Suprapubic skin (tissue), 4 donors: ENCODE results near the gene TNS1. TPM values are rescaled to one million over a fixed set of nuclear protein-coding genes. Genes with fewer than 3 reads are reported as not detected.

Source experiments
- DNase-seq, 2 donors: peaks; one replicate each; pipeline ENCODE4 v3.0.0-alpha.2; 2019; ENCODE audit warnings: low spot score in 2 of 2
- H3K27ac ChIP-seq: fragments of 200-600 bp; sonication (generic); one replicate; pipeline ENCODE4 v1.5.1; 2019
- H3K27me3 ChIP-seq: fragments of 200-600 bp; sonication (generic); one replicate; pipeline ENCODE4 v1.5.1; 2019
- H3K36me3 ChIP-seq: fragments of 200-600 bp; sonication (generic); one replicate; pipeline ENCODE4 v1.5.1; 2019
- H3K4me1 ChIP-seq: fragments of 200-600 bp; sonication (generic); one replicate; pipeline ENCODE4 v1.5.1; 2019
- H3K4me3 ChIP-seq: fragments of 200-600 bp; sonication (generic); one replicate; pipeline ENCODE4 v1.5.1; 2019; ENCODE audit warnings: mild to moderate bottlenecking
- H3K9me3 ChIP-seq: fragments of 200-600 bp; sonication (generic); one replicate; pipeline ENCODE4 v1.5.1; 2019
- CTCF ChIP-seq, 2 donors: fragments of 200-600 bp in 1 of 2; fragments of 450-650 bp in 1 of 2; sonication (generic) in 1 of 2; IDR thresholded peaks; one replicate each; pipeline ENCODE4 v1.5.1; 2016 to 2019; ENCODE audit warnings: antibody characterized with exemption in 2 of 2, mild to moderate bottlenecking in 1 of 2, moderate library complexity in 1 of 2
- EP300 ChIP-seq: sonication (generic); formaldehyde crosslinking; IDR thresholded peaks from one replicate; pipeline ENCODE4 v1.6.1; 2017; ENCODE audit warnings: antibody characterized with exemption
- POLR2A ChIP-seq, 2 donors: fragments of 450-650 bp; IDR thresholded peaks; one replicate each; pipeline ENCODE4 v1.6.1; 2017; ENCODE audit warnings: antibody characterized with exemption in 2 of 2, mild to moderate bottlenecking in 2 of 2, moderate library complexity in 2 of 2
- POLR2AphosphoS5 ChIP-seq, 3 donors: sonication (generic); formaldehyde crosslinking; IDR thresholded peaks; one replicate each; pipeline ENCODE4 v1.6.1; 2017; ENCODE audit warnings: antibody characterized with exemption in 3 of 3
- WGBS: methylation state at CpG from one replicate; pipeline ENCODE4 v1.1.5; 2018; 5-methylcytosine and 5-hydroxymethylcytosine counted together
- total RNA-seq, 4 donors: library from RNA; depleted of rRNA; stranded (reverse); fragments of >200 nt; gene quantifications; one replicate each; pipeline ENCODE4 v1.1.0, GENCODE V29; 2016

TNS1 gene
- total RNA-seq, 4 donors from 2014 or later = 64.1 to 145 (median 99.5) TPM

GRCh38 chr2:217944923-217945322 is 57.9 kb downstream of the TNS1 start:
- Histone ChIP-seq H3K27ac (no peak overlapping the region), H3K4me3 (no peak overlapping the region), H3K36me3 (no peaks in the 10 kb centered on the region), H3K4me1 (peaks cover 62% of the 10 kb centered on the region), H3K9me3 (no peaks in the 10 kb centered on the region), H3K27me3 (no peaks in the 10 kb centered on the region)
- DNase-seq = peak; percentile 50
- 76% methylated on average over 8 of the region's 8 CpGs for WGBS
- TF ChIP-seq CTCF (IDR thresholded peaks at IDR 0.05) = no peak

- Histone ChIP-seq H3K36me3 (no peaks in the 10 kb centered on the region), H3K27ac (peak overlapping the region; percentile 73), H3K4me1 (peaks cover 61% of the 10 kb centered on the region), H3K4me3 (peak overlapping the region; percentile 44), H3K9me3 (no peaks in the 10 kb centered on the region), H3K27me3 (no peaks in the 10 kb centered on the region)
- no peak for DNase-seq
- WGBS = 49% methylated on average over 3 of the region's 3 CpGs
- TF ChIP-seq POLR2AphosphoS5 (IDR thresholded peaks at IDR 0.05) (no peak), EP300 (no peak)
Observed at GRCh38 chr2:217944366-217944765, 58.4 kb downstream of the TNS1 start.

- peak in 1 of 2 donors; percentile 84 for DNase-seq
- H3K27me3 ChIP-seq = no peaks in the 10 kb centered on the region
- H3K9me3 ChIP-seq = no peaks in the 10 kb centered on the region
- peak overlapping the region; percentile 73 for H3K27ac ChIP-seq
- no peak for TF ChIP-seq EP300
- peak in 1 of 2 donors; percentile 31 for TF ChIP-seq POLR2A (IDR thresholded peaks at IDR 0.05)
- TF ChIP-seq POLR2AphosphoS5 (IDR thresholded peaks at IDR 0.05) = peak in 1 of 3 donors; percentile 10
- TF ChIP-seq CTCF (IDR thresholded peaks at IDR 0.05) = no peak
- H3K36me3 ChIP-seq = no peaks in the 10 kb centered on the region
- H3K4me3 ChIP-seq = peak overlapping the region; percentile 44
- WGBS = 15% methylated on average over 11 of the region's 16 CpGs
- H3K4me1 ChIP-seq = peaks cover 57% of the 10 kb centered on the region
Observed at GRCh38 chr2:217943446-217944321, 59.1 kb downstream of the TNS1 start.

- Histone ChIP-seq H3K4me1 (peaks cover 57% of the 10 kb centered on the region), H3K36me3 (no peaks in the 10 kb centered on the region), H3K9me3 (no peaks in the 10 kb centered on the region), H3K27me3 (no peaks in the 10 kb centered on the region), H3K4me3 (peak overlapping the region; percentile 44), H3K27ac (peak overlapping the region; percentile 73)
- TF ChIP-seq POLR2A (IDR thresholded peaks at IDR 0.05) (no peak), CTCF (IDR thresholded peaks at IDR 0.05) (no peak), EP300 (no peak), POLR2AphosphoS5 (IDR thresholded peaks at IDR 0.05) (no peak)
- DNase-seq = no peak
- 40% methylated on average over 3 of the region's 3 CpGs for WGBS
Observed at GRCh38 chr2:217942731-217943335, 60.0 kb downstream of the TNS1 start.

GRCh38 chr2:217941886-217942728 is 60.7 kb downstream of the TNS1 start:
- Histone ChIP-seq H3K4me3 (peak overlapping the region; percentile 44), H3K4me1 (peaks cover 60% of the 10 kb centered on the region), H3K36me3 (no peaks in the 10 kb centered on the region), H3K9me3 (no peaks in the 10 kb centered on the region), H3K27me3 (no peaks in the 10 kb centered on the region), H3K27ac (peak overlapping the region; percentile 73)
- DNase-seq = no peak
- 76% methylated on average over 8 of the region's 8 CpGs for WGBS
- TF ChIP-seq POLR2A (IDR thresholded peaks at IDR 0.05) (no peak), POLR2AphosphoS5 (IDR thresholded peaks at IDR 0.05) (no peak), EP300 (no peak), CTCF (IDR thresholded peaks at IDR 0.05) (no peak)
